SIG-M5 treated with dmso at 0.1 percent for 504 hours (cell line): ENCODE data around the gene LAMA5.

Experiments used
- DNase-seq: peaks from one replicate; lab custom pipeline; 2025; ENCODE audit not compliant: unreplicated experiment; lab: John Stamatoyannopoulos, UW

The LAMA5 gene

GRCh38 chr20:62330576-62331317 lies 36.4 kb downstream of the LAMA5 start:
- no peak for DNase-seq

DNA sequence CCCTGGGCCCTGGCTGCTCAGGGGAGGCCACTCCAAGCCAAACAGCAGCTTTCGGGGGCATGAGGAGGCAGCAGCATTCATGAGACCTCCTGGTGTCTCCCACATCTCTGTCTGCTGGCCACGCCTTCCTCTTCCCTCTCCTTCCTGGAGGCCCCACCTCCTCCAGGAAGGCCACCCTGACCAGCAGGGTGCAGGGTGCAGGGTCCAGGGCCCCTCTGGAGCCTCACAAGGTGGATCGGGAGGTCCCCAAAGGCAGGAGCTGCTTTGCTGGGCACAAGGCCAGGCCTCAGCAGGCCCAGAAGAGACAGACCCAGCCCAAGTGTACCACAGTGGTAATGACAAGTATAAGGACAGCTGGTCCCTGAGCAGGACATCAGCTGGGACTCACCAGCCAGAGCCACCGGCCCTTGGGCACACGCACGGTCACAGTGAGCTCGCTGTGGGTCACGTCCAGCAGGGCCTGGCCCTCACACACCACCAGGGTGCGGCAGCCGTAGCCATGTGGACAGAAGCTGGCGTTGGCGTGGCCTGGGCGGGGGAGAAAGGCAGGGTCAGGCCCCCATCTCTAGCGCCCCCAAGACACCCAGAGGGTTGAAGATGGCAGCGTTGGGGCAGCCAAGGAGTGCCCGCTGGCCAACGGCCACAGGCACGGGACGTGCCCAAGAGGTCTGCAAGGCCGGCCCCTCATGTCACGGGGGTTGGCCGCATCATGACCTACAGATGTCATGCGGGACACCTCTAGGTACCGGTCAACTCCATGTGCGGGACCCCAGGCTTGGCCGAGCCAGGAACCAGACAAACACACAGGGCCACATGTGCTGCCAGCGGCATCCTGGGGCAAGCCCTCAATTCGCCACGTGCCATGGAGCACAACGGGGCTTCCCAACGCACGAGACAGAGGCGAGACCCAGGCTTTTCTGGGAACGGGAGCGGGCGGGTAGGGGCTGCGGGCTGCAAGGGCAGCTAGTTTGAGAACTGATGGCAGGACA lies 37.4 kb downstream of the LAMA5 start:
- DNase-seq: no peak

GRCh38 chr20:62328684-62329388 lies 38.3 kb downstream of the LAMA5 start:
- DNase-seq: no peak

- no peak for DNase-seq
Measured at GRCh38 chr20:62327726-62328495, 39.2 kb downstream of the LAMA5 start.

GRCh38 chr20:62326959-62327725 lies 40.0 kb downstream of the LAMA5 start:
- DNase-seq: no peak

GRCh38 chr20:62326559-62326958 lies 40.6 kb downstream of the LAMA5 start:
- DNase-seq: no peak

GRCh38 chr20:62325172-62325905 lies 41.8 kb downstream of the LAMA5 start:
- no peak for DNase-seq

DNA sequence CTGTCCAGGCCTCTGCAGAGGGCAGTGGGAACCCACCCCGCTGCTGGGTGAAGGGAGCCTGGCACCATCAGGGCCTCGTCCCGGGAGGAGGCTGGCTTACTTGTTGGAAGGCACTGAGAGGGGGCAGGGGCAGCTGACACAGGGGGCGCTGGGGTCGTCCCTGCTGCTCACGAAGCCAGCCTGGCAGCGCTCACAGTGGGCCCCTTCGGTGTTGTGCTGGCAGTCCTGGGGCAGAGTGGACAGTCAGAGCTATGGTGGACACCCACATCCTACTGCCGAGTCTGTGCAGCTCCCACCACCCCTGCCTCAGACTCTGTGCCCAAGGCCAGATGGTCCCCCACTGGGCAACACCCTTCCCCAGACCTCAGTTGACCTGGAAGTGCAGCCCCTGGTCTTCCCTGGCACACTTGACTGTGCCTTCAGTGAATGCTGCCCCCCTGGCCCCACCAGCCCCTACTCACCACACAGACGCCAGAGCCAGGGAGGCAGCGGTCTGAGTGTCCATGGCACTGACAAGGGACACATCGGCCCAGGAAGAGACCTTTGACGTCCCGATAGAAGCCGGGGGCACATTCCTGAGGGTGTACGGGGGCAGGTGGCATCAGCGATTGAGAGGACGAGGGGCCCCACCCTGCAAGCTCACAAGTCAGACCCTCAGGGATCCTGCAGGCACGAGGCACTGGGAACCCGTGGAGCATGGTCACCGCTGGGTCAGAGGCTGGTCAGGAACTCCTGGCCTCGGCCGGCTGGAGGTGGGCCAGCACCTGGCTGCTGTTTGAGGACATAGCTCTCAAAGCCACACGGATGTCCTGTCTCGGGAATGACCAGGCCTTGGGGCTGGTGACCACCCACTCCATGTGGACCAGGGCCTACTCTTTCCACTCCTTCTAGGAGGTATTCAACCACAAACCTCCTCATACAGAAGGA lies 42.9 kb downstream of the LAMA5 start:
- no peak for DNase-seq

- no peak for DNase-seq
Measured at GRCh38 chr20:62323146-62323979, 43.7 kb downstream of the LAMA5 start.

DNA sequence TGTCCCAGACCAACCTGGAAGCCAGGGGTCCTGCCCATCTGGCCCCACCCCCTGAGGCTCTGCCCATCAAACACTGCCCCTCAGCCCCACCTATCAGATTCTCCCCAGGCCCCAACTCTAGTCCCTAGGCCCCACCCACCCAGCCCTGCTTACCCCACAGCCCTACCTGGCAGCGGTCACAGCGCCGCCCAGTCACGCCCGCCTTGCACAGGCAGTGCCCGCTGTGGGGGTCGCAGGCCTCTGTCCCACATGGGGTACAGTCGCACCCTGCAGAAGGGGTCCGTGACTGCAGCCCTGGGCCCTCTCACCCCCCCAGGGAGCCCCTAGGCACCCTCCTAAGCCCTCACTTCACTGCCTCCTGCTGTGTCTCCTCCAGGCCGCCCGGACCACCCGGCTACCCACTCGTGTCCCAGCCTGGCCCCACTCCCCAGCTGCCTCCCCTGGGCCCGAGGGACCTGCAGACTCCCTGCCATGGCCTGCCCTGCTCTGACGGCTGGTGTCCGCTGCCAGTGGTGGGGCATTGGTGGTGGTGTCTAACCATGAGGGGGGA lies 44.5 kb downstream of the LAMA5 start:
- no peak for DNase-seq

GRCh38 chr20:62321975-62322374 lies 45.1 kb downstream of the LAMA5 start:
- DNase-seq: no peak

DNA sequence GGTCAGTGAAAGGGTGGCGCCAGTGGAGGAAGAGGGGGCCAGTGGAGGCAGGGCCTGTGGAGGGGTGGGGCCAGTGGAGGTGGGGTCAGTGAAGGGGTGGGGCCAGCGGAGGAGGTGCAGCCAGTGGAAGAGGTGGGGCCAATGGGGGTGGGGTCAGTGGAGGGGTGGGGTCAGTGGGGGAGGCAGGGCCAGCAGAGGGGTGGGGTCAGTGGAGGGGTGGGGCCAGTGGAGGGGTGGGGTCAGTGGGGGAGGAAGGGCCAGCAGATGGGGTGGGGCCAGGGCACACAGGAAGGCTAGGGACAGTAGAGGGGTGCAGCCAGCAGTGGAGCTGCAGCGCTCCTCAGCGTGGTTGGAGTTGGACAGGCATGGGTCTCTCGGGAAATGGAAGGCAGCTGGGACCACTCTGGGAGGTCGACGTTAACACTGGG lies 45.6 kb downstream of the LAMA5 start:
- DNase-seq: peak; percentile 11

DNA sequence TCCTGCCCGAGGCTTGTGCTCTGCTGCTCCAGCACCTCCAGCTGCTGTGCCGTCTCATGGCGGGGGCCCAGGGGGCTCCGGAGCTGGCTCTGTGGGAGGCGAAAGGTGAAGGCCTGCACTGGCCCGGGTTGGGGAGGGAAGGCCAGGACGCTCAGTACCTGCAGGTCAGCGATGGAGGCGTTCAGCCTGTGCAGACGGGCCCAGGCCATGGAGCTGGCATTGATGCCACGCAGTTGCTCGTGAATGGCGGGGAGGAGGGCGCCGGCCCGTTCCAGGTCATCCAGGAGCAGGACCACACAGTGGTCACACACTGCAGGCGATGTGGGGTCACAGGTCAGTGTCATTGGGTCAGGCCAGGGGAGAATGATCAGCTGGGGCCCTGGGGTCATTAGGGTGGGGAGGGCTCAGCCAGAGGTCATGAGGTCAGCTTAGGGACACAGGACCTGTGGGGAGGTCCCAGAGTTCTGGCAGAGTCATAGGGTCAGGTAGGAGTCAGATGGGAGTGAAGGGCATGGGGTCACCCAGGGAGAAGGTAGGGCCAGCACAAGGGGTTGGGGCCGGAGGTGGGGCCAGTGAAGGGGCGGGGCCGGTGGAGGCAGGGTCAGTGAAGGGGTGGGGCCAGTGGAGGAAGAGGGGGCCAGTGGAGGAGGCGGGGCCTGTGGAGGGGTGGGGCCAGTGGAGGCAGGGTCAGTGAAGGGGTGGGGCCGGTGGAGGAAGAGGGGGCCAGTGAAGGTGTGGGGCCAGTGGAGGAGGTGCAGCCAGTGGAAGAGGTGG lies 46.3 kb downstream of the LAMA5 start:
- no peak for DNase-seq

- DNase-seq: no peak
Measured at GRCh38 chr20:62319346-62319909, 47.7 kb downstream of the LAMA5 start.

GRCh38 chr20:62318400-62319345 lies 48.4 kb downstream of the LAMA5 start:
- no peak for DNase-seq
